HepG2 (cell line): ENCODE measurements around the gene C1orf35. TPM values are rescaled to one million over a fixed set of nuclear protein-coding genes. Genes with fewer than 3 reads are reported as not detected.
A peak's percentile ranks its signal among the peaks of the same experiment; 100 is the strongest.

Experiments used
- BCL6 ChIP-seq: IDR thresholded peaks from 2 replicates; pipeline ENCODE4 v1.6.1; 2016; ENCODE audit warnings: missing genetic modification reagents, missing compliant biosample characterization
- CCAR2 ChIP-seq: fragments of 200-400 bp; formaldehyde crosslinking; optimal IDR thresholded peaks from 2 replicates; pipeline ENCODE3; 2018; ENCODE audit warnings: low read depth, mild to moderate bottlenecking, low read length, moderate library complexity
- CHD4 ChIP-seq: fragments of 200-600 bp; sonication (generic); IDR thresholded peaks from 2 replicates; pipeline ENCODE4 v1.7.0; 2017; ENCODE audit warnings: mild to moderate bottlenecking, low read length, borderline replicate concordance
- GATAD2A ChIP-seq: IDR thresholded peaks from 2 replicates; pipeline ENCODE4 v1.6.1; 2016
- IKZF5 ChIP-seq: IDR thresholded peaks from 2 replicates; pipeline ENCODE4 v1.6.1; 2018; ENCODE audit warnings: missing genetic modification reagents, mild to moderate bottlenecking, missing compliant biosample characterization
- MIXL1 ChIP-seq: IDR thresholded peaks from 2 replicates; pipeline ENCODE4 v1.6.1; 2016
- MNT ChIP-seq: fragments of 450-650 bp; IDR thresholded peaks from 2 replicates; pipeline ENCODE4 v1.6.1; 2016
- PCBP2 ChIP-seq: fragments of 200-400 bp; formaldehyde crosslinking; optimal IDR thresholded peaks from 2 replicates; pipeline ENCODE3; 2018; ENCODE audit warnings: low read length, low read depth; ENCODE audit not compliant: poor library complexity, severe bottlenecking
- PRDM10 ChIP-seq: sonication (generic); formaldehyde crosslinking; IDR thresholded peaks from 2 replicates; pipeline ENCODE4 v1.4.0; 2020; ENCODE audit warnings: low read depth, missing genetic modification reagents
- SAP130 ChIP-seq: IDR thresholded peaks from 2 replicates; pipeline ENCODE4 v1.6.1; 2016; ENCODE audit warnings: low read depth
- SMAD9 ChIP-seq: sonication (generic); formaldehyde crosslinking; IDR thresholded peaks from 2 replicates; pipeline ENCODE4 v1.5.1; 2020; ENCODE audit warnings: mild to moderate bottlenecking, missing genetic modification reagents
- TBL1XR1 ChIP-seq: fragments of 150-350 bp; IDR thresholded peaks from 2 replicates; pipeline ENCODE4 v1.6.1; 2014; ENCODE audit warnings: borderline replicate concordance, low read length; ENCODE audit not compliant: partially characterized antibody
- U2AF2 ChIP-seq: fragments of 200-400 bp; formaldehyde crosslinking; IDR thresholded peaks from 2 replicates; pipeline ENCODE4 v1.6.1; 2017; ENCODE audit warnings: low read depth, mild to moderate bottlenecking, low read length
- ZBTB21 ChIP-seq: sonication (generic); formaldehyde crosslinking; IDR thresholded peaks from 2 replicates; pipeline ENCODE4 v1.4.0; 2020; ENCODE audit warnings: missing genetic modification reagents
- ZFP37 ChIP-seq: sonication (generic); formaldehyde crosslinking; IDR thresholded peaks from 2 replicates; pipeline ENCODE4 v1.4.0; 2020; ENCODE audit warnings: missing genetic modification reagents, borderline replicate concordance
- ZNF281 ChIP-seq: sonication (generic); formaldehyde crosslinking; IDR thresholded peaks from 2 replicates; pipeline ENCODE4 v1.4.0; 2020; ENCODE audit warnings: missing genetic modification reagents, borderline replicate concordance
- ZNF343 ChIP-seq: sonication (generic); formaldehyde crosslinking; IDR thresholded peaks from 2 replicates; pipeline ENCODE4 v1.4.0; 2020; ENCODE audit warnings: mild to moderate bottlenecking, missing genetic modification reagents
- ZNF484 ChIP-seq: sonication (generic); formaldehyde crosslinking; IDR thresholded peaks from 2 replicates; pipeline ENCODE4 v1.5.1; 2020; ENCODE audit warnings: mild to moderate bottlenecking, low read depth, missing genetic modification reagents, borderline replicate concordance
- ZNF558 ChIP-seq: sonication (generic); formaldehyde crosslinking; IDR thresholded peaks from 2 replicates; pipeline ENCODE4 v1.9.0; 2022; ENCODE audit warnings: mild to moderate bottlenecking, missing genetic modification reagents, borderline replicate concordance
- ZNF562 ChIP-seq: sonication (generic); formaldehyde crosslinking; IDR thresholded peaks from 2 replicates; pipeline ENCODE4 v1.8.0; 2022; ENCODE audit warnings: missing genetic modification reagents, borderline replicate concordance
- ZNF891 ChIP-seq: sonication (generic); formaldehyde crosslinking; IDR thresholded peaks from 2 replicates; pipeline ENCODE4 v1.5.0; 2020; ENCODE audit warnings: mild to moderate bottlenecking, missing genetic modification reagents
- polyA plus RNA-seq, 8 experiments: library from polyadenylated mRNA; depleted of rRNA in 3 of 8; stranded (reverse) in 7 of 8; unstranded in 1 of 8; fragments of >200 nt; fragmentation: Illumina TruSeq in 4 of 8; extraction: Trizol in 4 of 8; gene quantifications; 2 replicates each; pipeline versions ENCODE4 v1.2.1 to v1.2.3, GENCODE V29; 2011 to 2016; ENCODE audit warnings: low read depth in 4 of 8, missing spikeins in 1 of 8, mixed read lengths in 1 of 8; ENCODE audit not compliant: insufficient read depth in 1 of 8
- total RNA-seq, 5 experiments: library from RNA; depleted of rRNA; stranded (reverse); fragments of >200 nt; fragmentation: Illumina TruSeq; extraction: Trizol; gene quantifications; 2 replicates each; pipeline ENCODE4 v1.2.3, GENCODE V29; 2016; ENCODE audit warnings: low read depth in 1 of 5

C1orf35 gene
- total and polyA plus RNA-seq, 2 of the 13 experiments (the other 11 are each of a cell fraction or from before 2014, with no cell fraction given), result 8.1 to 19.3 TPM

- no peak for TF ChIP-seq TBL1XR1
- TF ChIP-seq PCBP2, result no peak
- peak; percentile 64; the same call in 1 of the 2 replicates for TF ChIP-seq ZNF891 (CRISPR knock-in tag)
- TF ChIP-seq U2AF2, result no peak
- no peak for TF ChIP-seq CHD4
- TF ChIP-seq ZNF343 (CRISPR knock-in tag), result no peak
- TF ChIP-seq ZBTB21 (CRISPR knock-in tag), result no peak
- TF ChIP-seq ZNF562 (CRISPR knock-in tag), result no peak
- TF ChIP-seq CCAR2, result no peak
- no peak for TF ChIP-seq PRDM10 (CRISPR knock-in tag)
- TF ChIP-seq GATAD2A (CRISPR knock-in tag), result peak; percentile 11; the same call in 1 of the 2 replicates
- TF ChIP-seq BCL6 (CRISPR knock-in tag), result no peak
- TF ChIP-seq ZNF484 (CRISPR knock-in tag), result no peak
- TF ChIP-seq ZFP37 (CRISPR knock-in tag), result no peak
- peak; percentile 74; the same call in 1 of the 2 replicates for TF ChIP-seq ZNF281
- no peak for TF ChIP-seq IKZF5 (CRISPR knock-in tag)
- peak; percentile 68; the same call in 1 of the 2 replicates for TF ChIP-seq SAP130 (CRISPR knock-in tag)
- TF ChIP-seq ZNF558 (CRISPR knock-in tag), result 0 out of 2 replicates have a peak, but pooled peaks have one; percentile 25
- no peak for TF ChIP-seq MNT
- TF ChIP-seq SMAD9, result no peak
- no peak for TF ChIP-seq MIXL1 (CRISPR knock-in tag)
These were observed 46.4 kb upstream of the C1orf35 start, which contains the start of gene GJC2 (continued) for GRCh38 chr1:228149406-228150119.
